Measurements from ENCODE around the gene AHDC1. TPM values are rescaled to one million over a fixed set of nuclear protein-coding genes. Genes with fewer than 3 reads are reported as not detected.

The AHDC1 gene
- total and polyA plus RNA-seq, 9 of the 15 experiments (the other 6 are each of a cell fraction or from before 2014, with no cell fraction given), result 0.21 to 36.4 (median 4.7) TPM

DNA sequence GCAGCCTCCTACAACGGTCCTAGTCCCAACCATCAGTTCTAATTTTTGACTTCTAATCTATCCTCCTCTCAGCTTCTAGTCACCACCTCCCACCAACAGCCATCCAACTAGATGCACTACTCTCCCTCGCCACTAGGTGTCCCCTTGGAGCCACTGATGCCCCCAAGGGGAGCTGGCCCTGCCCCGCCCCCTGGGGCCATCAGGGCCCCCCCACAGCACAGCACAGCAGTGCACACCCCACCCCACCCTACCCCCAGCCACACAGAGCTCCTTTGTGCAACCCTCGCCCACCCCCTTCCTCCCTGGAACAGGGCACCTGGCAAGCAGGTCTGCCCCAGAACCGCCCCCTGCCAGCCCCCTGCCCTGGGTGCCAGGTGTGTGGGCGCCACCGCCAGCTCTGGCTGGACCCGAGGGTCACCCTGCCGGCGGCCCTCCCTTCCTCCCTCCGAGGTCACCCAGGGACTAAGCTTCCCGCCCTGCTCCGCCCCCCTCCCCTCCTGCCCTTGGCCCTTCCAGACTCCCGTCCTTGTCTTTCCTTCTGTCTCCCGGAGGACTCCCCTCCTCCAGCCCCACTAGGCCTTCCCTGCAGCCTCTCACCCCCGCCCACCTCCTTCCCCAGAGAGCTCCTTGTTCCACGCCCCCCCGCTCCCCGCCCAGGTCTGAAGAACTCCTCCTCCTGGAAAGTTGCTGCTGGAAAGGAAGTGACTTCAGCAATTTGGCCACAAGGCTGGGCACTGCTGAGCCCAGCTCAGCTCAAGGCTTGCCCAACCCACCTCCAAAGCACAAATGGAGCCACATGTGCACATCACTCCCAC is 47.0 kb downstream of the AHDC1 start (continued):
- TF ChIP-seq, protein P1, sequence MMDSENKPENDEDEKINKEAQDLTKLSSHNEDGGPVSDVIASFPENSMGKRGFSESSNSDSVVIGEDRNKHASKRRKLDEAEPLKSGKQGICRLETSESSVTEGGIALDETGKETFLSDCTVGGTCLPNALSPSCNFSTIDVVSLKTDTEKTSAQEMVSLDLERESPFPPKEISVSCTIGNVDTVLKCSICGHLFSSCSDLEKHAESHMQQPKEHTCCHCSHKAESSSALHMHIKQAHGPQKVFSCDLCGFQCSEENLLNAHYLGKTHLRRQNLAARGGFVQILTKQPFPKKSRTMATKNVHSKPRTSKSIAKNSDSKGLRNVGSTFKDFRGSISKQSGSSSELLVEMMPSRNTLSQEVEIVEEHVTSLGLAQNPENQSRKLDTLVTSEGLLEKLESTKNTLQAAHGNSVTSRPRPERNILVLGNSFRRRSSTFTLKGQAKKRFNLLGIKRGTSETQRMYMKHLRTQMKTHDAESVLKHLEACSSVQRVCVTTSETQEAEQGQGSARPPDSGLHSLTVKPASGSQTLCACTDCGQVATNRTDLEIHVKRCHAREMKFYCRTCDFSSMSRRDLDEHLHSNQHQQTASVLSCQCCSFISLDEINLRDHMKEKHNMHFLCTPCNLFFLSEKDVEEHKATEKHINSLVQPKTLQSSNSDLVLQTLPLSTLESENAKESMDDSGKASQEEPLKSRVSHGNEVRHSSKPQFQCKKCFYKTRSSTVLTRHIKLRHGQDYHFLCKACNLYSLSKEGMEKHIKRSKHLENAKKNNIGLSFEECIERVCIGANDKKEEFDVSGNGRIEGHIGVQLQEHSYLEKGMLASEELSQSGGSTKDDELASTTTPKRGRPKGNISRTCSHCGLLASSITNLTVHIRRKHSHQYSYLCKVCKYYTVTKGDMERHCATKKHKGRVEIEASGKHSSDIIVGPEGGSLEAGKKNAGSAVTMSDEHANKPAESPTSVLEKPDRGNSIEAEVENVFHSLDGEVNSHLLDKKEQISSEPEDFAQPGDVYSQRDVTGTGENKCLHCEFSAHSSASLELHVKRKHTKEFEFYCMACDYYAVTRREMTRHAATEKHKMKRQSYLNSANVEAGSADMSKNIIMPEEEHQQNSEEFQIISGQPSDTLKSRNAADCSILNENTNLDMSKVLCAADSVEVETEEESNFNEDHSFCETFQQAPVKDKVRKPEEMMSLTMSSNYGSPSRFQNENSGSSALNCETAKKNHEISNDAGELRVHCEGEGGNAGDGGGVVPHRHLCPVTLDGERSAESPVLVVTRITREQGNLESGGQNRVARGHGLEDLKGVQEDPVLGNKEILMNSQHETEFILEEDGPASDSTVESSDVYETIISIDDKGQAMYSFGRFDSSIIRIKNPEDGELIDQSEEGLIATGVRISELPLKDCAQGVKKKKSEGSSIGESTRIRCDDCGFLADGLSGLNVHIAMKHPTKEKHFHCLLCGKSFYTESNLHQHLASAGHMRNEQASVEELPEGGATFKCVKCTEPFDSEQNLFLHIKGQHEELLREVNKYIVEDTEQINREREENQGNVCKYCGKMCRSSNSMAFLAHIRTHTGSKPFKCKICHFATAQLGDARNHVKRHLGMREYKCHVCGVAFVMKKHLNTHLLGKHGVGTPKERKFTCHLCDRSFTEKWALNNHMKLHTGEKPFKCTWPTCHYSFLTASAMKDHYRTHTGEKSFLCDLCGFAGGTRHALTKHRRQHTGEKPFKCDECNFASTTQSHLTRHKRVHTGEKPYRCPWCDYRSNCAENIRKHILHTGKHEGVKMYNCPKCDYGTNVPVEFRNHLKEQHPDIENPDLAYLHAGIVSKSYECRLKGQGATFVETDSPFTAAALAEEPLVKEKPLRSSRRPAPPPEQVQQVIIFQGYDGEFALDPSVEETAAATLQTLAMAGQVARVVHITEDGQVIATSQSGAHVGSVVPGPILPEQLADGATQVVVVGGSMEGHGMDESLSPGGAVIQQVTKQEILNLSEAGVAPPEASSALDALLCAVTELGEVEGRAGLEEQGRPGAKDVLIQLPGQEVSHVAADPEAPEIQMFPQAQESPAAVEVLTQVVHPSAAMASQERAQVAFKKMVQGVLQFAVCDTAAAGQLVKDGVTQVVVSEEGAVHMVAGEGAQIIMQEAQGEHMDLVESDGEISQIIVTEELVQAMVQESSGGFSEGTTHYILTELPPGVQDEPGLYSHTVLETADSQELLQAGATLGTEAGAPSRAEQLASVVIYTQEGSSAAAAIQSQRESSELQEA (IDR thresholded peaks at IDR 0.05; ENCODE audit: low read depth), result peak; percentile 50; the same call in 1 of the 2 replicates
- TF ChIP-seq SMARCB1 (IDR thresholded peaks at IDR 0.05; ENCODE audit: insufficient read length, low read depth), result no peak
- TF ChIP-seq SMAD2 (IDR thresholded peaks at IDR 0.05; ENCODE audit: low read depth, low read length), result no peak
- TF ChIP-seq ZNF57 (CRISPR knock-in tag; IDR thresholded peaks at IDR 0.05), result no peak
- peak; percentile 83 for TF ChIP-seq SMC3 (conservative IDR thresholded peaks at IDR 0.05; ENCODE audit: insufficient read depth, low read depth, low read length)
- TF ChIP-seq U2AF1 (optimal IDR thresholded peaks at IDR 0.05; ENCODE audit: low read depth, low read length), result no peak
- TF ChIP-seq CXXC5 (CRISPR knock-in tag; IDR thresholded peaks at IDR 0.05), result 0 out of 2 replicates have a peak, but pooled peaks have one; percentile 24
- no peak for TF ChIP-seq TFAM (CRISPR knock-in tag; conservative IDR thresholded peaks at IDR 0.05)
- TF ChIP-seq EP300 (IDR thresholded peaks at IDR 0.05; ENCODE audit: low read length), result no peak; the same call in 1 of the 2 replicates
- TF ChIP-seq, protein P2, sequence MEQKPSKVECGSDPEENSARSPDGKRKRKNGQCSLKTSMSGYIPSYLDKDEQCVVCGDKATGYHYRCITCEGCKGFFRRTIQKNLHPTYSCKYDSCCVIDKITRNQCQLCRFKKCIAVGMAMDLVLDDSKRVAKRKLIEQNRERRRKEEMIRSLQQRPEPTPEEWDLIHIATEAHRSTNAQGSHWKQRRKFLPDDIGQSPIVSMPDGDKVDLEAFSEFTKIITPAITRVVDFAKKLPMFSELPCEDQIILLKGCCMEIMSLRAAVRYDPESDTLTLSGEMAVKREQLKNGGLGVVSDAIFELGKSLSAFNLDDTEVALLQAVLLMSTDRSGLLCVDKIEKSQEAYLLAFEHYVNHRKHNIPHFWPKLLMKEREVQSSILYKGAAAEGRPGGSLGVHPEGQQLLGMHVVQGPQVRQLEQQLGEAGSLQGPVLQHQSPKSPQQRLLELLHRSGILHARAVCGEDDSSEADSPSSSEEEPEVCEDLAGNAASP (IDR thresholded peaks at IDR 0.05), result no peak
- TF ChIP-seq ETS2 (tag; IDR thresholded peaks at IDR 0.05; ENCODE audit: borderline replicate concordance, poor library complexity, severe bottlenecking), result no peak
- TF ChIP-seq, protein P3, sequence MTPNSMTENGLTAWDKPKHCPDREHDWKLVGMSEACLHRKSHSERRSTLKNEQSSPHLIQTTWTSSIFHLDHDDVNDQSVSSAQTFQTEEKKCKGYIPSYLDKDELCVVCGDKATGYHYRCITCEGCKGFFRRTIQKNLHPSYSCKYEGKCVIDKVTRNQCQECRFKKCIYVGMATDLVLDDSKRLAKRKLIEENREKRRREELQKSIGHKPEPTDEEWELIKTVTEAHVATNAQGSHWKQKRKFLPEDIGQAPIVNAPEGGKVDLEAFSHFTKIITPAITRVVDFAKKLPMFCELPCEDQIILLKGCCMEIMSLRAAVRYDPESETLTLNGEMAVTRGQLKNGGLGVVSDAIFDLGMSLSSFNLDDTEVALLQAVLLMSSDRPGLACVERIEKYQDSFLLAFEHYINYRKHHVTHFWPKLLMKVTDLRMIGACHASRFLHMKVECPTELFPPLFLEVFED (CRISPR knock-in tag; conservative IDR thresholded peaks at IDR 0.05), result no peak
- TF ChIP-seq SNIP1 (IDR thresholded peaks at IDR 0.05; ENCODE audit: low read depth), result no peak
- no peak for TF ChIP-seq HSF4 (CRISPR knock-in tag; IDR thresholded peaks at IDR 0.05; ENCODE audit: borderline replicate concordance)
- TF ChIP-seq, protein P4, sequence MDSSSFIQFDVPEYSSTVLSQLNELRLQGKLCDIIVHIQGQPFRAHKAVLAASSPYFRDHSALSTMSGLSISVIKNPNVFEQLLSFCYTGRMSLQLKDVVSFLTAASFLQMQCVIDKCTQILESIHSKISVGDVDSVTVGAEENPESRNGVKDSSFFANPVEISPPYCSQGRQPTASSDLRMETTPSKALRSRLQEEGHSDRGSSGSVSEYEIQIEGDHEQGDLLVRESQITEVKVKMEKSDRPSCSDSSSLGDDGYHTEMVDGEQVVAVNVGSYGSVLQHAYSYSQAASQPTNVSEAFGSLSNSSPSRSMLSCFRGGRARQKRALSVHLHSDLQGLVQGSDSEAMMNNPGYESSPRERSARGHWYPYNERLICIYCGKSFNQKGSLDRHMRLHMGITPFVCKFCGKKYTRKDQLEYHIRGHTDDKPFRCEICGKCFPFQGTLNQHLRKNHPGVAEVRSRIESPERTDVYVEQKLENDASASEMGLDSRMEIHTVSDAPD (CRISPR knock-in tag; IDR thresholded peaks at IDR 0.05), result no peak

All from K562 (cell line).